Measurements from ENCODE around the gene METTL21A.
A peak's percentile ranks its signal among the peaks of the same experiment; 100 is the strongest.
"Not testable (repeated sequence)": the region's sequence is repeated elsewhere in the genome, so short reads cannot be mapped to it uniquely, and the experiment has no call there.

The METTL21A gene

GRCh38 chr2:207625014-207625907 is at the start of gene METTL21A:
Gene METTL21A, minus strand, starts transcription at chr2:207625394. Its CDS starts 1,019 bp downstream, at chr2:207624375.
- DNase-seq: peak; percentile 85

GRCh38 chr2:207674826-207675225 is 49.6 kb upstream of the METTL21A start:
- DNase-seq: no peak

- no peak for DNase-seq
Observed at GRCh38 chr2:207674266-207674774, 49.1 kb upstream of the METTL21A start.

GRCh38 chr2:207673431-207673830 is 48.2 kb upstream of the METTL21A start:
- no peak for DNase-seq

- no peak for DNase-seq
Observed at GRCh38 chr2:207670887-207671286, 45.7 kb upstream of the METTL21A start.

GRCh38 chr2:207663870-207664545 is 38.8 kb upstream of the METTL21A start:
- no peak for DNase-seq

GRCh38 chr2:207662203-207662602 is 37.0 kb upstream of the METTL21A start:
- no peak for DNase-seq

GRCh38 chr2:207660994-207661393 is 35.8 kb upstream of the METTL21A start:
- no peak for DNase-seq

- no peak for DNase-seq
Observed at GRCh38 chr2:207658156-207658555, 33.0 kb upstream of the METTL21A start.

GRCh38 chr2:207655000-207655399 is 29.8 kb upstream of the METTL21A start:
- no peak for DNase-seq

- DNase-seq: not testable (repeated sequence)
Observed at GRCh38 chr2:207646582-207646981, 21.4 kb upstream of the METTL21A start.

- DNase-seq: no peak
Observed at GRCh38 chr2:207643892-207644291, 18.7 kb upstream of the METTL21A start.

GRCh38 chr2:207640661-207641060 is 15.5 kb upstream of the METTL21A start:
- no peak for DNase-seq

- no peak for DNase-seq
Observed at GRCh38 chr2:207640160-207640559, 15.0 kb upstream of the METTL21A start.

GRCh38 chr2:207639288-207639687 is 14.1 kb upstream of the METTL21A start:
- not testable (repeated sequence) for DNase-seq

- DNase-seq: peak; percentile 30
Observed at GRCh38 chr2:207635468-207636200, 10.4 kb upstream of the METTL21A start.

GRCh38 chr2:207633686-207634085 is 8.5 kb upstream of the METTL21A start:
- DNase-seq: no peak

- DNase-seq: peak; percentile 66
Observed at GRCh38 chr2:207632575-207633493, 7.6 kb upstream of the METTL21A start.

GRCh38 chr2:207630491-207630890 is 5.3 kb upstream of the METTL21A start:
- no peak for DNase-seq

GRCh38 chr2:207629553-207629952 is 4.4 kb upstream of the METTL21A start:
- DNase-seq: no peak

GRCh38 chr2:207624185-207625013 is 795 bp downstream of the METTL21A start:
- peak; percentile 72 for DNase-seq

All from fibroblast of skin of right biceps (primary cell).